ENCODE data around the gene CNTN5. TPM values are rescaled to one million over a fixed set of nuclear protein-coding genes. Genes with fewer than 3 reads are reported as not detected.

The CNTN5 gene
- total RNA-seq, 1 donor from 2014 or later = 1.6 TPM

DNA sequence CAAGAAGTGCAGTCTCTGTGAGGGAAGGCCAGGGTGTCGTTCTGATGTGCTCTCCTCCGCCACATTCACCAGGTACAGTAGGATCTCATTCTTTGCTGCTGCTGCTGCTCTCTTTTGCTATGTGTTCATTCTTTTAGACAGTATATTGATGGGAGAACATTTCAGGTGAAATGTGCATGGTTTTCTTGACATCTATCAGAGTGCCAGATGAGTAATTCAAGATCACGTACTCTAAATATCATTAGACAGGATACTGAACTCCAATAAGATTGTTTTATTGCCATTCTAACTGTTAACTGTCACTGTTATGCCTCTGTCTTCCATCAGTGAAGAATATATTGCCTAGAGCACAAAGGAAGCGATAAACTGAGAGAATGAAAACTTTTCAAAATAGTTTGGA lies 895.3 kb downstream of the CNTN5 start:
- Mint-ChIP-seq H3K4me3 (ENCODE audit: unreplicated experiment) (no peak overlapping the region), H3K27ac (ENCODE audit: unreplicated experiment) (no peak overlapping the region), H3K4me1 (ENCODE audit: low read depth, unreplicated experiment) (no peaks in the 10 kb centered on the region), H3K36me3 (ENCODE audit: unreplicated experiment) (peaks cover 10% of the 10 kb centered on the region), H3K27me3 (ENCODE audit: unreplicated experiment) (no peaks in the 10 kb centered on the region), H3K9me3 (ENCODE audit: unreplicated experiment) (peaks cover 4% of the 10 kb centered on the region)
- TF ChIP-seq, protein P1, sequence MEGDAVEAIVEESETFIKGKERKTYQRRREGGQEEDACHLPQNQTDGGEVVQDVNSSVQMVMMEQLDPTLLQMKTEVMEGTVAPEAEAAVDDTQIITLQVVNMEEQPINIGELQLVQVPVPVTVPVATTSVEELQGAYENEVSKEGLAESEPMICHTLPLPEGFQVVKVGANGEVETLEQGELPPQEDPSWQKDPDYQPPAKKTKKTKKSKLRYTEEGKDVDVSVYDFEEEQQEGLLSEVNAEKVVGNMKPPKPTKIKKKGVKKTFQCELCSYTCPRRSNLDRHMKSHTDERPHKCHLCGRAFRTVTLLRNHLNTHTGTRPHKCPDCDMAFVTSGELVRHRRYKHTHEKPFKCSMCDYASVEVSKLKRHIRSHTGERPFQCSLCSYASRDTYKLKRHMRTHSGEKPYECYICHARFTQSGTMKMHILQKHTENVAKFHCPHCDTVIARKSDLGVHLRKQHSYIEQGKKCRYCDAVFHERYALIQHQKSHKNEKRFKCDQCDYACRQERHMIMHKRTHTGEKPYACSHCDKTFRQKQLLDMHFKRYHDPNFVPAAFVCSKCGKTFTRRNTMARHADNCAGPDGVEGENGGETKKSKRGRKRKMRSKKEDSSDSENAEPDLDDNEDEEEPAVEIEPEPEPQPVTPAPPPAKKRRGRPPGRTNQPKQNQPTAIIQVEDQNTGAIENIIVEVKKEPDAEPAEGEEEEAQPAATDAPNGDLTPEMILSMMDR (IDR thresholded peaks at IDR 0.05; ENCODE audit: partially characterized antibody, unreplicated experiment) = no peak
- no peak for DNase-seq

DNA sequence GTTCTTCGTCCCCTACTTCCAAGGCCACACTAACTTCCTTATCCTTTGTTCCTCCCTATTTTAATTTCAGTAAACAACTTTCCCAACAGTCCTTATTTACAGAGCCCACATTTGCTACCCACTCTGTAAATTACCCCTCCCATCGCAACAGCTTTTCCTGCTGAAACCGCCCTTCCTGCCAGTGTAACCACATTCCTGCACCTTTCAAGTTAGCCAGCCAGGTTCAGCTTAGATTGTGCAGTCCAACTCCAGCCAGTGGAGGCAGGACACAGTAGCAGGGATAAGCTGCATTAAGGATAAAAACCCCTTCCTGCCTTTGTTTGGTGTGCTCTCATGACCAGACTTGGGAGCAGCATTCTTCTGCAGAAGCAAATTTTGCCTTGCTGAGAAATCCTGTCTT lies 898.0 kb downstream of the CNTN5 start:
- Mint-ChIP-seq H3K27me3 (ENCODE audit: unreplicated experiment) (no peaks in the 10 kb centered on the region), H3K4me1 (ENCODE audit: low read depth, unreplicated experiment) (no peaks in the 10 kb centered on the region), H3K27ac (ENCODE audit: unreplicated experiment) (no peak overlapping the region), H3K36me3 (ENCODE audit: unreplicated experiment) (peaks cover 10% of the 10 kb centered on the region), H3K9me3 (ENCODE audit: unreplicated experiment) (peaks cover 4% of the 10 kb centered on the region), H3K4me3 (ENCODE audit: unreplicated experiment) (no peak overlapping the region)
- DNase-seq = no peak
- TF ChIP-seq, protein P1 (IDR thresholded peaks at IDR 0.05; ENCODE audit: partially characterized antibody, unreplicated experiment) = no peak

DNA sequence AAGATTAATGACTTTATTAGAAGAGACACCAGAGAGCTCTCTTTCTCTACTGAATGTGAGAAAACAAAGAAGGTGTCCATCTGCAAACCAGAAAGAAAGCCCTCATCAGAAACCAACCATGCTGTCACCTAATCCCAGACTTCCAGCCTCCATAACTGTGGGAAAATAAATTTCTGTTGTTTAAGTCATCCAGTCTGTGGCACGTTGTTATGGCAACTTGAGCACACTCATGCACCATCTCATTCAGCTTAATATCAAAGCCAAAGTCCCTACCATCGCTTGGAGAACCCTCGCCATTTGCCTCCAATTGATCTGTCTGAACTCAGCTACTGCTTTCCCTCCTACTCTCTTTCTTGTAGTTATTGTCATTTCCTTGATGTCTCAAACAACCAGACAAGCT lies 900.2 kb downstream of the CNTN5 start:
- DNase-seq = no peak
- TF ChIP-seq, protein P1 (IDR thresholded peaks at IDR 0.05; ENCODE audit: partially characterized antibody, unreplicated experiment) = no peak
- H3K4me1 Mint-ChIP-seq (ENCODE audit: low read depth, unreplicated experiment) = no peaks in the 10 kb centered on the region

DNA sequence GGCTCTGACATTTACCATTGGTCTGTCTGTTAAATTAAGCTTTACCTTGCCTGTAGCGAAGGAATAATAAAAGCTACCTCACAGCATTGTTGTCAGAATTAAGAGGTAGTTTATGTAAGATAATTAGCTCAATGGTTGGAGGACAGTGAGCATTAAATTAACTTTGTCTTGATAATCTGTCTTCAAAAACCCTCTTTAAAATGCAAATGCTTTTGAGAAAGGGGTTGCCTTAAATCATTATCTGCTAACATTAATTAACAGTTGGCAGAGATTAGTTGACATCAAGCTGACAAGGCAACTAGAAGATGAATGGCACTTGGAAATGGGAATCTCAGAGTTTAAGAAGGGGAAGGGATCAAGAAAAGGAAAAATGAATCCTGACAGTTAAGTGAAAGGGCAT lies 905.2 kb downstream of the CNTN5 start:
- TF ChIP-seq, protein P1 (IDR thresholded peaks at IDR 0.05; ENCODE audit: partially characterized antibody, unreplicated experiment) = no peak
- Mint-ChIP-seq H3K4me3 (ENCODE audit: unreplicated experiment) (no peak overlapping the region), H3K27me3 (ENCODE audit: unreplicated experiment) (peaks cover 1% of the 10 kb centered on the region), H3K4me1 (ENCODE audit: low read depth, unreplicated experiment) (no peaks in the 10 kb centered on the region), H3K27ac (ENCODE audit: unreplicated experiment) (no peak overlapping the region), H3K9me3 (ENCODE audit: unreplicated experiment) (no peaks in the 10 kb centered on the region), H3K36me3 (ENCODE audit: unreplicated experiment) (peaks cover 8% of the 10 kb centered on the region)
- no peak for DNase-seq

More for the DNA sequence above, 900.2 kb downstream of the CNTN5 start:
- H3K27me3 Mint-ChIP-seq (ENCODE audit: unreplicated experiment) = no peaks in the 10 kb centered on the region
- H3K4me3 Mint-ChIP-seq (ENCODE audit: unreplicated experiment) = no peak overlapping the region
- no peak overlapping the region for H3K27ac Mint-ChIP-seq (ENCODE audit: unreplicated experiment)
- H3K36me3 Mint-ChIP-seq (ENCODE audit: unreplicated experiment) = peaks cover 10% of the 10 kb centered on the region
- H3K9me3 Mint-ChIP-seq (ENCODE audit: unreplicated experiment) = peaks cover 4% of the 10 kb centered on the region

DNA sequence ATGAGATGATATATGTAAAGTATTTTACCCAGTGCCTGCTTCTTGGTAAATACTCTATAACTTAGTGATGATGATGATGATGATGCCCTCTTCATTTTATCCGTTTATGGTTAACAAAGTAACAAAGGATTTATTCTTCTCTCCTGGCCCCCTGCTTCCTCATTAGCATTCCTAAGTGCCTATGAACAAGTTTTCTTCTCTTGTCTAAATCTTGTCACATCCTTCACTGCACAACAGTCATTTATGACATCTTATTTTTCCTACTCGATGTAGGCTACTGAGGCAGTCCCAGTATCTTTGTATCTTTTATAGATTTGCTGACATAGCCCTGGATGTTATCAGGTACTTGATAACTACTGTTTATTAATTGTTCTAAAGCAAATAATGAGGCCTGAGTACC lies 911.9 kb downstream of the CNTN5 start:
- Mint-ChIP-seq H3K4me3 (ENCODE audit: unreplicated experiment) (no peak overlapping the region), H3K9me3 (ENCODE audit: unreplicated experiment) (no peaks in the 10 kb centered on the region), H3K27ac (ENCODE audit: unreplicated experiment) (no peak overlapping the region), H3K27me3 (ENCODE audit: unreplicated experiment) (peaks cover 1% of the 10 kb centered on the region), H3K36me3 (ENCODE audit: unreplicated experiment) (peaks cover 8% of the 10 kb centered on the region), H3K4me1 (ENCODE audit: low read depth, unreplicated experiment) (no peaks in the 10 kb centered on the region)
- DNase-seq = no peak
- TF ChIP-seq, protein P1 (IDR thresholded peaks at IDR 0.05; ENCODE audit: partially characterized antibody, unreplicated experiment) = no peak
